Prostate gland (tissue), 2 donors: ENCODE measurements around the gene HTRA2.

Experiments used
- CTCF ChIP-seq, 4 experiments: fragments of 200-600 bp in 2 of 4; fragments of 450-650 bp in 2 of 4; sonication (generic) in 2 of 4; IDR thresholded peaks; 1 replicate in 3 of 4; 2 replicates in 1 of 4; pipeline ENCODE4 v1.5.1; 2016 to 2019; ENCODE audit warnings: antibody characterized with exemption in 4 of 4, mild to moderate bottlenecking in 2 of 4, moderate library complexity in 2 of 4
- POLR2A ChIP-seq: fragments of 450-650 bp; IDR thresholded peaks from one replicate; pipeline ENCODE4 v1.6.1; 2016; ENCODE audit warnings: antibody characterized with exemption, mild to moderate bottlenecking
- POLR2AphosphoS5 ChIP-seq: sonication (generic); formaldehyde crosslinking; IDR thresholded peaks from one replicate; pipeline ENCODE4 v1.6.1; 2017; ENCODE audit warnings: antibody characterized with exemption

GRCh38 chr2:74582184-74582583 lies 52.5 kb downstream of the HTRA2 start:
- no peak for TF ChIP-seq CTCF (IDR thresholded peaks at IDR 0.05)
- TF ChIP-seq POLR2AphosphoS5 = no peak
- TF ChIP-seq POLR2A = no peak
